GM19035 (cell line): ENCODE data around the gene MATN1.

Experiments used
- ATAC-seq: cut with Tn5 transposase; IDR thresholded peaks from one replicate; pipeline ENCODE4 v1.9.1; 2021; ENCODE audit not compliant: unreplicated experiment

The MATN1 gene

DNA sequence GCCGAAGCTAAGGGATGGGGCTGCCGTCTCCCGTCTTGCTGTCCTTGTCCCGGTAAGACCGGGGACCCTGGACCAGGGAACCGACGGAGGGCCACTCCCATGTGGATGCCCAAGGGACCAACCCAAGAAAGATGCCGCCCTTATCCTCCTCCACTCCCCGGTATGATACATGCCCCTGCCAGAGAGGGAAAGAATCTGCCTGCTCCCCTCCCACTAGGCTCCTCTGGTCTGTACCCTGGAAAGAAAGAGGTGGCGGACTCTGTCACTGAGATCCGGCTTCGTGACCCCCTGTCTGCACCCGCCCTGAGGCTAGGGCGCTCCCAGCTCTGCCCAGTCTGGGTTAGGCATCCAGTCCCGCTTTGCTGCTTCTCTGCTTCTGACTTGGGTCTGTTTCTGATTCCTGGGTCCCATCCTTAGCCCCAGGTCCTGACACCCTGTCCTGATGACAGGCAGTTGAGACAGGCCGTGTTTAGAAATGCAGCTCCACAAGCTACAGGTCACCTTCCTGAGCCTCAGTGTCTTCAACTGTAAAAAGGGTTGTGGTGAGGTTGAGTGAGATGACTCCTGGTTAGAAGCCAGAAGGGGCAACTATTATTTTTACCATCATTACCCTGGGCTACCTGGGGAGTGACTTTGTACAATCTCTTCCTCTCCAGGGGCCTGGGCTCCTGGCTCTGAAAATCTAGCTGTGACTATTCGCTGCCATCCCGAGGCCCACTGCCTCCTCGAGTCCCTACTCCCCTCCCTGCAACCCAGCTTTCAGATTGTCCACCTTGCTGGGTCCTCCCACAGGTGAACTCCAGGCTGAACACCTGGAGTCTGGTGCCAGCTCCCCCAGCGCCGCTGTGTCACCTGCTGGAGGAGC, 3.7 kb downstream of the MATN1 start:
- no peak for ATAC-seq

DNA sequence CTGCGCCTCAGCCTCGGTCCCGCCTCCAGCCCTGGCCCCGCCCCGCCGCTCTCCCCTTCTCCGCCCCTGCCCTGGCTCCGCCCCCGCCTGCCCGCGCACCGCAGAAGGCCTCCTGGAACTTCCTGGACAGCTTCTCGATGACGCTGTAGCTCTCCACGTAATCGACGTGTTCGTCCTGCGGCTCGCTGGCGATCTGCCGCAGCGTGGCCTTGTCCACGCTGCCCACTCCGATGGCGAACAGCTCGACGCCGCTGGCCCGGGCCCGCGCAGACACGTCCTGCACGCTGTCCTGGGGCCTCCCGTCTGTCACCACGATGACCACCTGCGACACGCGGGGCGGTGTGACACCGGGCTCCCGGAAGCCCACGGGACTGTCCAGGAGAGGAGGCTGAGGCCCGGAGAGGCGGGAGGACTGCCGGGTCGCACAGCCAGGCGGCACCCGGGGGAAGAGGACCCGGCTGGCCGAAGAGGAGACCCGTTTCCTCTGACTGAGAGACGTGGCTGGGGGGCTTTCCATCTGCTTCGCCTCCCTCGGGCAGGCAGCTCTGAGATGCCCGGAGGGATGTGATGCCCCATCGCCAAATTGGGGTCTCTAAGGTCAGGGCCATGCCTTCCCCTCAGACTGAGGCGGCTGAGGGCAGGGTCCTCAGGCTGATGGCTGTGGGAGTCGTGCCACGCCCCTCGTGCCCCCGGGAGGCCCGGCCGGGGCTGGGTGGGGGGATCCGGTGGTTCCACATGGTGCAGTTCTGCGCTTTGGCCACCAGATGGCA, 4.6 kb downstream of the MATN1 start:
- ATAC-seq: peak; percentile 54

DNA sequence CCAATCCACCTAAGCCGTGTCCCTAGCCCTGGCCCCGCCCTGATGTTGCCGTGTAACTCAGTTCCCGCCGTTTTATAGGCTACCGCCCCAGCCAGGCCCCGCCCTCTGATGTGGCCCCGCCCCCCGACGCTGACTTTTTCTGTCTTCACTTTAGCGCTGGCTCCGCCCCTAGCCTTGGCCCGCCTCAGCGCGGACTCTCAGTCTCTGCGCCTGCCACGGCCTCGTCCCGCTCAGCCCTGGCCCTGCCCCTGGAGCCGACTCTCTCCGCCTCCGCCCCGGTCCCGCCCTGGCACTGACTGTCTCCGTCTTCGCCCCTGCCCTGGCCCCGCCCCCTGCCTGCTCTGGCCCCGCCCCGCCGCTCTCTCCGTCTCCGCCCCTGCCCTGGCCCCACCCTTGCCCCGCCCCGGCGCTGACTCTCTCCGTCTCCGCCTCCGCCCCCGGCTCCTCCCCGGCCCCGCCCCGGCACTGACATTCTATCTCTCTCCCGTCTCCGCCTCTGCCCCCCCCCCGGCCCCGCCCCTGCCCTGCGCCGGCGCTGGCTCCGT, 5.2 kb downstream of the MATN1 start:
- ATAC-seq: peak; percentile 82

DNA sequence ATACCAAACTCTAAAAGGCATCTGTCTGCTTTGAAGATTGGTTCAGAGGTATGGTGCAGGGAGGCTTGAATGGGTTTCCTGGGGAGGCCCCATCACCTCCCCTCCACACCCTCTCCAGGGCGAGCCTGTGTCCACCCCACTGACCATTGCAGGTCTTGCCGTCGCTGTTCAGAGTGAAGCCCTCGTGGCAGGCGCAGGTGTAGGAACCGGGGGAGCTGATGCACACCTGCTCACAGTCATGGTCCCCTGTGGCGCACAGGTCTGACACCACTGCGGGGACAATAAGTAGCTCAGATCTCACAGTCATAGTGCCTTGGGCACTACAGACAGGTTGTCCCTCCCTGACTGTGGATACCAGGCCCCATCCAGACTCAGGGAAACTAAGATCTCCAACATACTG, 6.7 kb downstream of the MATN1 start:
- ATAC-seq: no peak

DNA sequence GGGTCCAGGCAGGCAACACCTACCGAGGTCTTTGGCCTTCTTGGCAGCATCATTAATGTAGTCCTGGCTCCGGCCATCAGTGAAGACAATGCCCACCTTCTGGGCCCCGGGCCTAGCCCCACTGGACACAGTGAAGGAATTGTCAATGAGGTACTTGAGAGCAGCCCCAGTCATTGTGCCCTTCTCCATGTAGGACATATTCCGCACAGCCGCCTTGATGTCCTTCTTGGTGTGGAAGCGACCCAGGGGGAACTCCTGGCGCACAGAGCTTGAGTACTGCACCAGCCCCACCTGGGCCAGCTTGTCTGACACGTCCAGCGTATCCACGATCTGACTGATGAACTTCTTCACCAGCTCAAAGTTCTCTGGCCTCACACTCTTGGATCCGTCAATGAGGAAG, 7.5 kb downstream of the MATN1 start:
- no peak for ATAC-seq

DNA sequence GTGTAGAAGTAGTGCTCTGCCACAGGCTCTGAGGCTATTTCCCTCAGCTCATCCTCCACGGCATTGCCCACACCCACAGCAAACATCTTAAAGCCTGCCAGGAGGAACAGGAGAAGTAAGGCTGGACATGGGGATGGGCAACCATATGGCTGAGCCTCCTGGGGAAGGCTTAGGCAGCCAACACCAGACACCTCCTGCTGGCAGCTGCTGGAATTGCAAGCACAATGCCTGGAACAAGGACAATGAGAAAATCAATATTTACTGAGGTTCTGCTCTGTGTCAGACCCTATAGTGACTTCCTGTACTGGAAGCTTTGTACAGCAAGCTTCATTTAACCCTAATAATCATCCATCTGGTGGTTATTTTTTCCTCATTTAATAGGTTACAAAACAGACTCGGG, 8.2 kb downstream of the MATN1 start:
- no peak for ATAC-seq

DNA sequence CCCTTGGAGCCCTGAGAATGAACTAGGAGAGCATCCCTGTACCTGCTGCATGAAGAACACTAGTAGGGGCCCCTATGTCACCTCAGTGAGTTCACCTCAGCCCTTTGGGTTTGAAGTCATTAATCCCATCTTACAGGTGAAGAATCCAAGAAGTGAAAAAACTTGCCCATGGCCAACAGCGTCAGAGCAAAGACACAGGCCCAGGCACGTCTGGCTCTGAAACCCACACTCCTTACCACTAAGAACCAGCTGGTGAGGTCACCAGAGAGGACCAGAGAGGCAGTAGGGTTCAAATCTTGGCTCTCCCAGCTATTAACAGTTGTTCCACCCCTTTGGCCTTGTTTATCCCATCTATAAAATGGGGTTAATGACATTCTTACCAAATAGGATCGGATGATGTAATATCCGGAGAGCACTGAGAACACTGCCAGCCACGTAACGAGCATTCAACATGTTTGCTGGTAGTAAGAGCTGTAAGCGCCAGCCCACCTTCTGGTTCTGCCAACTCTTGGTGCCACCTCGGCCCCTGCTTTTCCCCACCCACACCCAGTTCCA, 8.8 kb downstream of the MATN1 start:
- no peak for ATAC-seq

DNA sequence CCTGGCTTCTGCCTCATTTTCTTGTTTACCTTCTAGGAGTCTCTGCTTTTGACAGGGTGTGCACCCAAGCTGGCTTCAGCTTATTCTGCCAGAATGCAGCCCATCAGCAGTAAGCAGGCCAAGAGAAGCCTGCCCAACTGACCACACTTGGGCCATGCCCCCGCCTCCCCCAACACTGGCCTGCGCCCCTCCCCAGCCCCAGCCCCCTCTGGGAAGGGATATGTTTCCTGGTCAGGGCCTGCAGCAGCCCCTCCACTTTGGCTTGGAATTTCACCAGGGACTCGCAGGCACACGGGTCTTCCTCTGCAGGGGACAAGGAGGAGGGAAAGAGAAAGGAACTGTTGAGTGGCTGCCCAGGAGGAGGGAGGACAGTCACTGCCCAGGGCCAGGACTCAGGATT, 9.4 kb downstream of the MATN1 start:
- no peak for ATAC-seq

DNA sequence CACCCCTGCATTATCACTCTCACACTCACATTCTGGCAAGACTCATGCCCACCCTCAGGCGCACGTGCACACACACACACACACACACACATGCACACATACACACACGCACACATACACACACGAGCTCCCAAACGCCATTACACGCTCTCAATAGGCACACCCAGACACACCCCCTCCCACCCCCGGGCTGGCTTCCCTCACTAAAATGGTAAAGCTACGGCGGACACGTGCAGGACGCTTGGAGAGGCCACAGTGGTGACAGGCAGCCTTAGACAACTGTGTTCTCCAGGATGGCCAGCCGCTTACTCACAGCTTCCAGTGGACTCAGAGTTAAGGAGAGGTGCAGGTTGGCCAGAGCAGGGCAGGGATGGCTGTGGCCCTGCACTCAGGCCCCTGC, 10.1 kb downstream of the MATN1 start:
- ATAC-seq: no peak

DNA sequence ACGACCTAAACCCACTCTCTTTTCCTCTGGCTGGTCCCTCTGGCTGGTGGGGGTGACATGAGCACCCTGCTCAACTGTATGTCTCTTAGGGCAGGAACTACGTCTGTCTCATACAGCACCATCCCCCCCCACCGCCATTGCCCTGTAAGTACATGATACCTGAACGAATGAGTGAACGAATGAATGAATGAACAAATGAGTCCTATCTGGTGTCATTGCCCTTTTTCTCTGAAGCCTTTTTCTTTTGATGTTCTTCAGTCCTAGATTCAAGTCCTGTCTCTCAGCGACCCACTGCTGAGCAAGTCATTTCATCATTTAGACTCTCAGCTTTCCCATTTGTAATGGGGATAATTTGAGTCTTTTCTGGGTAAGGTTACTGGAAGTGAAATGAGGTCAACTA, 10.8 kb downstream of the MATN1 start:
- no peak for ATAC-seq

DNA sequence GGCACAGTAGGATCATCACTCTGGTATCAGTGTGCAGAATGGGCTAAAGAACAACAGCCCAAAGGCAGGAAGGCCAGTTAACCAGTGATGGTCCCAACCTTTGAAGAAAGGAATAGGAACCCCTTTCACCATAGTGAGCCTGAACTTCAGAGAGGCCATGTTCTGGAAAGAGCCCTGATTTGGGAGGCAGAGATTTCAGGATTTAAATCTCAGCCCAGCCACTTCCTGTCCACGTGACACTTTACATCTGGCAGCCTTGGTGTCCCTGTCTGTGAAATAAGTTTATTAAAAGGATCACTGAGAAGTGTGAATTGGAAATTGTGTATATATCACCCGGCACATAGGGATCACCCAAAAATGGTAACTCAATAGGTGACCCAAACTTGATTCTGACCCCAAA, 13.0 kb downstream of the MATN1 start:
- ATAC-seq: no peak

DNA sequence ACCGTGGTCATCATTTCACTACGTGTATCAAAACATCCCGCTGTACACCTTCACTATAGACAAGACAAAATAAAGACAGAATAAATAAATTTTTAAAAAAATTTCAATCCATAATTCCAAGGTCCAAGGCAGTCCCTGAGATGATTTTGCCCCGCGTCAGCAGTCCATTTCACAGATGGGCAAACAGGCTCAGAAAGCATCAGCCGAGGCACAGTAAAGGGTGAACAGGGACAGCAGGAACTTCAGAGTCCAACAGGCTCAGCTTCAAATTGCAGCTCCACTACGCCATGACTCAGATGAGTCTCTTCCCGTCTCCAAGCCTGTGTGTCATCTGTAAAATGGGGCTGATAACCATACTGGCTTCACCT, 15.0 kb downstream of the MATN1 start:
- no peak for ATAC-seq

DNA sequence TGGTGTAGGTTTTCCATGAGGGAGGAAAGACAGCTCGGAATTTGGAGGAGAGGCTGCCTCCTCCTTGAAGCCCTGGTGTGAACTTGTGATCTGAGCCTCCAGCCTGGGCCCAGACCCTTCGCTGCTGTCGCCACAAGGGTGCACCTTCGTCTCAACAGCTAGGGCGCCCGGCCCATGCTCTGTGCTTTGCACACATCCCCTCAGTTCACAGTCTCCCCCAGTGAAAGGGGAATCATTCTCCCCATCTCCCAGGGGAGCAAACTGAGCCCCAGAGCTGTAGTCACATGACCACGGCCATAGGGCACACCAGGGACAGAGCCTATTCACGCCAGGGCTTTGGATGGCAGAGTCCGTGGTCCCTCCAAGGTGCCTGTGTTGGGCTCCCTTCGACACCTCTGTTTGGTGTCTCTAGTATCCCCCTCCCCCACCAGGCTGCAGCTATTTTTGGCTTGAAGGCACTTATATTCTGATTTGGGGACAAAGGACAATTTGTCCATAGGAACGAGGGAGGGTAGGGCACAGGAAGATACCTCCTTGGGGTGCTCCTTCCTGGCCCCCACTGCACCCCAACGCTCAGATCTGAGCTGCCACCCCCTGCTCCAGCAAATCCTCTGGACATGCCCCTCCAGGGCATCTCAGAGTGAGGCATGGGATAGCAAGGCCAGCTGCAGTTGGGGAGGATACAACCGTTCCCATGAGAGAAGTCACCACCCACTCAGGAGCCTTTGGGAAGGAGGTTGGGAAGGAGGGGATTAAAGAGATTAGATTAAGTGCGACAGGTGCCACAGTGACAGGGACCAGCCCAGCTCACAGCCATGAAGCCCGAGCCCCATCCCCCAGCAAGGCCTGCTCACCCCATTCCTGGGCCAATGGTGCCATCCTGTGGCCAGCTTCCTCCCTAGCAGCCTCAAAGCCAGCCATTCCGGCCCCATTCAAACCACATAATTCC, 15.7 kb downstream of the MATN1 start:
- ATAC-seq: no peak

DNA sequence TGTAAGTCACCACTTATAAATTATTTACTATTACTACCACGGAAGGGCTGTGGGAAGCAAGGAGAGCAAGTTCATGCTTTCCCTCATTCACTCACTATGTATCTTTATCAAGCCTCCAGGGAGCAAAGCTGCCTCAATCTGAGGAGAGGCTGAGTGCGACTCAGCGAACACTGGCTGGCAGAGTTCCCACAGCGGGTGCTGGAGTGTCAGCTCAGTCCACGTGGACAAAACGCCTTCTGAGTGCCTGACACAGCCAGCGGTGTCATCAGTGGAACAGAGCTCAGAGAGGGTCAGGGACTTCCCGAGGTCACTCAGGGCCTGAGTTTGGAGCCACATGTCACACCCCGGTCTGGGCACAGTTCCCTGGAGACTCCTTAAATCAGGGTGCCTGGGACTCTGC, 16.9 kb downstream of the MATN1 start:
- ATAC-seq: no peak

DNA sequence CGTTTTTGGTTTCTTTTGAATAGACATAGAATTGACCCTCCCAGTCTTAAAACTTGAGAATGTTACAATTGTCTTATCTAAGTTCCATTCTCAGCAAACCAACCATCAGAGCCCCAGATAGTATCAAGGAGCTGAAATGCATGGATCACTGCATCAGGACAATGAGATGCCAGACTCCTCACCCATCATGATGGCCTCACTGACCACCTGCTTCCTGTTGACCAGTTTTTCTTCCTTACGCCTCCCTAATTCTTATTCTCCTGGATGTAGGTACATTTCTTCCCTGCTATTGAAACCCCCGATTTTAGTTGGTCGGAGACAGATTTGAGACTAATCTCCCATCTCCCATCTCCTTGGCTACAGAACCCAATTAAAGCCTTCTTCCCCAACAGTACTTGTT, 17.7 kb downstream of the MATN1 start:
- no peak for ATAC-seq

DNA sequence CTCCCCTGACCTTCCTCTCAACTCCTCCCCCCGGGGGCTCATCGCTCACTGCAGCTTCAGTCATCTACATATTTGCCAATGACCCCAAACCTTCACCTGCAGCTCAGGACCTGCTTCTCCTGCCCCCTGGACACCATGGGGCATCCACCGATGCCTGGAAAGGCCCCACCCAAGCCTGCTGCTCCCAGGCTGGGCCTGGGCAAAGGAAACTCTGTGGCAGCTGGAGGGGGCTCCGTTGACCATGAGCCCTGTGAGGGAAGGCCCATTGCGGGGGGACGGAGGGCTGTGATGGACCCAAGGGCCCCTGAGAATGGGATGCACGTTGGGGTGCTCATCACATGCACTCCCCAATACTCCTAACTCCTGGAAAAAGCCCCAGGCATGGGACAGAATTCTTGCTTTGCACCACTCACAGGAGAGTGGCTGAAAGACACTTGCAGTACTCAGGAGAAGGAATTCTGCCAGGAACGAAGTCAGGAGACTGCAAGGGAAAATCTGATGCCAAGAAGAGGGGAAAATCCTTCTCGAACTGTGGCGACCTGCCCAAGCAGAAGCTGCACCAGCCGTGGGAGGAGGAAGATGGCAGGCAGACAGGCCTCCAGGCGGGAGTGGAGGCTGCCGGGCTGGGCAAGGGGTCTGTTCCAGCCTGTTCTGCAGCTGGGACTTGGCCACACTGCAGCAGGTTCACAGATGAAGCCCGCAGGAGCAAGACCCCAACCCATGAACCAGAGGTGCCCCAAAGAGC, 18.4 kb downstream of the MATN1 start:
- ATAC-seq: no peak

DNA sequence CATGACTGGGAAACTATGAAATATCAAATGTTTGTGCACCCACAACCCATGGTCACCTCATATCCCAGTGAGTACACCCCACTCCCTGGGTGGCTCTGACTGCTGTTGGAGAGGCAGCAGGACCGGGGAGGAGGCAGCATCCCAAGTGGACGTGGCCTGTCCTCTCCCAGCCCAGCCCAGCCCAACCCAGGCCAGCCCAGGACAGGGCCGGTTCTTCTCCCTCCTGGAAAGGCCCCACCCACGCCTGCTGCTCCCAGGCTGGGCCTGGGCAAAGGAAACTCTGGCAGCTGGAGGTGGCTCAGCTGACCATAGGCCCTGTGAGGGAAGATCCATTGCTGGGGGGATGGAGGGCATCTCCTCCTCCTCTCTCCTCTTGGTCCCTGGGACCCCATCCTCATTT, 19.1 kb downstream of the MATN1 start:
- ATAC-seq: no peak

DNA sequence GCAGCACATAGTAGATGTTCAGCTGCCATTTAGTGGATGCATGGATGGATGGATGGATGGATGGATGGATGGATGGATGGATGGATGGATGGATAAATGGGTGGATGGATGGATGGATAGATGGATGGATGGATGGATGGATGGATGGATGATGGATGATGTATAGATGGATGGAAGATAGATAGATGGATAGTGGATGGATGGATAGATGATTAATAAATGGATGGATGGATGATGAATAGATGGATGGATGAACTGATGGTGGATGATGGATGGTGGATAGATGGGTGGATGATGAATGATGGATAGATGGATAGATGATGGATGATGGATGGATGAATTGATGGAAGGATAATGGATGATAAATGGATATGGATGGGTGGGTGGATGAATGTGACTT, 20.6 kb downstream of the MATN1 start:
- ATAC-seq: no peak

DNA sequence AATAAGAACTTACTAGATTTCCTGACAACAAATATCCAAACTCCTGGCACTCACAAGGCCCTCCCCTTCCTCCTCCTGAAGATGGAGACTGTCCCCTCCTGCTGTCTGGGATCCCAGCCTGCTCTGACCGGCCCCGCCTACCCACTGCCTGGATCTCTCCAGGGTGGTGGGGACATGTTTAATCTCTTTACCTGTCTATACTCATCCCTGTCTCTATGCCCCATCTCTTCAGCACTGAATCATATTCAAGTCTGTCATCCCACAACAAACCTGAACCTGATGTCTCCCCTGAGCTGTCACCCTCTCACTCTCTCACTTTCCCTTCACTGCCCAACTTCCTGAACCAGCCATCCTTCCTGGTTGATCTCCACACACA, 22.1 kb downstream of the MATN1 start:
- ATAC-seq: no peak
